IMR-90 (cell line): ENCODE results near the gene CYP27B1. TPM values are rescaled to one million over a fixed set of nuclear protein-coding genes. Genes with fewer than 3 reads are reported as not detected.

ENCODE experiments used
- ATAC-seq: fragments of 200-7000 bp; cut with Tn5 transposase; 2 replicates; pipeline ENCODE4 v1.9.1; 2020; ENCODE audit warnings: low read depth, mild to moderate bottlenecking, moderate library complexity
- BruUV-seq: library from RNA; stranded (reverse); fragments of 400-500 nt; replicated peaks from 2 replicates; lab custom pipeline; 2021; lab: Mats Ljungman, UMichigan
- CTCF ChIA-PET: fragments of 300-600 bp; formaldehyde crosslinking; extraction: SDS; loops from one replicate; lab custom pipeline; 2021; ENCODE audit warnings: antibody characterized with exemption; lab: Yijun Ruan, JAX
- POLR2A ChIA-PET: fragments of 300-600 bp; sonication (Branson Sonifier 250); formaldehyde crosslinking; loops from one replicate; lab custom pipeline; 2022; ENCODE audit warnings: antibody characterized with exemption; ENCODE audit not compliant: unreplicated experiment; lab: Charles Lee
- DNase-seq: peaks from one replicate; pipeline ENCODE4 v3.0.0; 2013
- H2AFZ ChIP-seq: replicated peaks from 2 replicates; pipeline ENCODE3; 2013; ENCODE audit warnings: low read length, mild to moderate bottlenecking; ENCODE audit not compliant: poor library complexity
- H2AK5ac ChIP-seq: 2 replicates; pipeline ENCODE4 v1.6.1; 2013; ENCODE audit warnings: low read depth, low read length, inconsistent platforms
- H2AK9ac ChIP-seq: replicated peaks from 2 replicates; pipeline ENCODE3; 2013; ENCODE audit warnings: mild to moderate bottlenecking, low read depth, low read length, moderate library complexity; ENCODE audit not compliant: poor library complexity
- H2BK120ac ChIP-seq: 2 replicates; pipeline ENCODE4 v1.6.1; 2013; ENCODE audit warnings: low read depth, low read length, inconsistent platforms
- H2BK15ac ChIP-seq: 3 replicates; pipeline ENCODE4 v1.6.1; 2013; ENCODE audit warnings: low read depth, low read length, inconsistent platforms
- H2BK20ac ChIP-seq: 2 replicates; pipeline ENCODE4 v1.6.1; 2013; ENCODE audit warnings: low read depth, mild to moderate bottlenecking, inconsistent platforms, low read length, moderate library complexity
- H2BK5ac ChIP-seq: 2 replicates; pipeline ENCODE4 v1.6.1; 2013; ENCODE audit warnings: mild to moderate bottlenecking, low read depth, low read length, inconsistent platforms; ENCODE audit not compliant: poor library complexity, severe bottlenecking
- H3K14ac ChIP-seq: replicated peaks from 2 replicates; pipeline ENCODE4 v1.6.1; 2013; ENCODE audit warnings: low read depth, low read length, inconsistent platforms
- H3K18ac ChIP-seq: 2 replicates; pipeline ENCODE4 v1.6.1; 2013; ENCODE audit warnings: low read depth, low read length, control low read depth
- H3K23ac ChIP-seq: 2 replicates; pipeline ENCODE4 v1.6.1; 2013; ENCODE audit warnings: low read depth, low read length, inconsistent platforms
- H3K27ac ChIP-seq: 2 replicates; pipeline ENCODE4 v1.5.1; 2013; ENCODE audit warnings: mild to moderate bottlenecking, control low read depth, low read length; ENCODE audit not compliant: insufficient read depth
- H3K27me3 ChIP-seq: 2 replicates; pipeline ENCODE4 v1.6.1; 2013; ENCODE audit warnings: low read length; ENCODE audit not compliant: control insufficient read depth, insufficient read depth
- H3K36me3 ChIP-seq: 2 replicates; pipeline ENCODE4 v1.6.1; 2013; ENCODE audit warnings: low read length, mixed read lengths; ENCODE audit not compliant: control insufficient read depth, insufficient read depth
- H3K4ac ChIP-seq: 2 replicates; pipeline ENCODE4 v1.6.1; 2013; ENCODE audit warnings: low read depth, low read length, inconsistent platforms
- H3K4me1 ChIP-seq: 2 replicates; pipeline ENCODE4 v1.6.1; 2013; ENCODE audit warnings: low read length, mixed read lengths; ENCODE audit not compliant: control insufficient read depth, insufficient read depth
- H3K4me2 ChIP-seq: 2 replicates; pipeline ENCODE4 v1.6.1; 2013; ENCODE audit warnings: low read depth, mild to moderate bottlenecking, control low read depth, low read length, moderate library complexity
- H3K4me3 ChIP-seq: 2 replicates; pipeline ENCODE4 v1.5.1; 2013; ENCODE audit warnings: low read depth, mild to moderate bottlenecking, control low read depth, low read length, moderate library complexity; ENCODE audit not compliant: insufficient read depth
- H3K56ac ChIP-seq: 2 replicates; pipeline ENCODE4 v1.6.1; 2013; ENCODE audit warnings: low read length, inconsistent platforms; ENCODE audit not compliant: insufficient read depth; ENCODE audit errors: extremely low read depth
- H3K79me1 ChIP-seq, 2 experiments: 2 replicates each; pipeline ENCODE4 v1.6.1; 2013; ENCODE audit warnings: low read length in 2 of 2, inconsistent platforms in 1 of 2, low read depth in 1 of 2
- H3K9ac ChIP-seq: 2 replicates; pipeline ENCODE4 v1.6.1; 2013; ENCODE audit warnings: low read depth, low read length, control low read depth
- H3K9me1 ChIP-seq: 2 replicates; pipeline ENCODE4 v1.6.1; 2013; ENCODE audit warnings: low read length, inconsistent platforms; ENCODE audit not compliant: insufficient read depth
- H3K9me3 ChIP-seq: 2 replicates; pipeline ENCODE4 v1.6.1; 2013; ENCODE audit warnings: low read length; ENCODE audit not compliant: control insufficient read depth, insufficient read depth
- H4K20me1 ChIP-seq: 2 replicates; pipeline ENCODE4 v1.6.1; 2013; ENCODE audit warnings: low read length, inconsistent platforms; ENCODE audit not compliant: insufficient read depth
- H4K5ac ChIP-seq: 2 replicates; pipeline ENCODE4 v1.6.1; 2013; ENCODE audit warnings: mild to moderate bottlenecking, low read depth, low read length, control low read depth
- H4K8ac ChIP-seq, 2 experiments: 2 replicates each; pipeline ENCODE4 v1.6.1; 2013; ENCODE audit warnings: low read depth in 2 of 2, low read length in 2 of 2, control low read depth in 1 of 2, inconsistent platforms in 1 of 2
- H4K91ac ChIP-seq: 2 replicates; pipeline ENCODE4 v1.6.1; 2013; ENCODE audit warnings: low read depth, low read length, inconsistent platforms; ENCODE audit not compliant: insufficient read depth
- BHLHE40 ChIP-seq: fragments of 150-350 bp; IDR thresholded peaks from 2 replicates; pipeline ENCODE4 v1.6.1; 2016; ENCODE audit warnings: mild to moderate bottlenecking, low read depth, low read length
- CEBPB ChIP-seq: IDR thresholded peaks from 2 replicates; pipeline ENCODE4 v1.6.1; 2012; ENCODE audit warnings: low read depth, low read length, improper control_type of control experiment
- CHD1 ChIP-seq: IDR thresholded peaks from 2 replicates; pipeline ENCODE4 v1.6.1; 2012; ENCODE audit warnings: low read depth, low read length, improper control_type of control experiment
- FOS ChIP-seq: fragments of 150-350 bp; IDR thresholded peaks from 2 replicates; pipeline ENCODE4 v1.6.1; 2016; ENCODE audit warnings: low read depth, low read length
- MAFK ChIP-seq: IDR thresholded peaks from 2 replicates; pipeline ENCODE4 v1.6.1; 2012; ENCODE audit warnings: low read depth, low read length, improper control_type of control experiment
- MAZ ChIP-seq: IDR thresholded peaks from 2 replicates; pipeline ENCODE4 v1.6.1; 2012; ENCODE audit warnings: low read depth, mild to moderate bottlenecking, low read length, improper control_type of control experiment, moderate library complexity, borderline replicate concordance
- MXI1 ChIP-seq: IDR thresholded peaks from 2 replicates; pipeline ENCODE4 v1.6.1; 2012; ENCODE audit warnings: low read depth, mild to moderate bottlenecking, low read length, moderate library complexity, borderline replicate concordance
- NFE2L2 ChIP-seq: fragments of 150-350 bp; IDR thresholded peaks from 2 replicates; pipeline ENCODE4 v1.6.1; 2016; ENCODE audit warnings: low read depth, mild to moderate bottlenecking, low read length
- POLR2A ChIP-seq: IDR thresholded peaks from 2 replicates; pipeline ENCODE4 v1.6.1; 2012; ENCODE audit warnings: mild to moderate bottlenecking, low read depth, low read length
- RAD21 ChIP-seq: IDR thresholded peaks from 2 replicates; pipeline ENCODE4 v1.6.1; 2012; ENCODE audit warnings: low read length, improper control_type of control experiment
- RCOR1 ChIP-seq: IDR thresholded peaks from 2 replicates; pipeline ENCODE4 v1.6.1; 2012; ENCODE audit warnings: mild to moderate bottlenecking, low read length, improper control_type of control experiment; ENCODE audit not compliant: insufficient replicate concordance
- RFX5 ChIP-seq: IDR thresholded peaks from 2 replicates; pipeline ENCODE4 v1.8.0; 2012; ENCODE audit warnings: low read depth, mild to moderate bottlenecking, low read length, moderate library complexity
- SMC3 ChIP-seq: fragments of 150-350 bp; IDR thresholded peaks from 2 replicates; pipeline ENCODE4 v1.6.1; 2016; ENCODE audit warnings: low read depth, mild to moderate bottlenecking, antibody characterized with exemption, low read length, moderate library complexity
- WGBS, 2 experiments: methylation state at CpG; one replicate each; pipeline versions ENCODE4 v1.1.5 to v1.1.7; 2013; ENCODE audit warnings: missing lambda C conversion rate in 2 of 2; ENCODE audit not compliant: insufficient read length in 1 of 2; ENCODE audit errors: extremely low coverage in 2 of 2; 5-methylcytosine and 5-hydroxymethylcytosine counted together
- dilution Hi-C: fragments of 300-500 bp; cut with HindIII; formaldehyde crosslinking; loops from one replicate; pipeline ENCODE4 v1.14.3; 2018; ENCODE audit warnings: low sequenced_read_pairs; ENCODE audit not compliant: unreplicated experiment
- in situ Hi-C: fragments of 300-500 bp; cut with MboI; formaldehyde crosslinking; loops from 3 replicates; pipeline ENCODE4 v1.14.3; 2019; ENCODE audit warnings: low sequenced_read_pairs, inconsistent platforms, mixed read lengths
- intact Hi-C: fragments of 100-400 bp; cut with micrococcal nuclease; formaldehyde crosslinking; loops from 2 replicates; pipeline ENCODE4 v1.10.0; 2022
- polyA plus RNA-seq, 3 experiments: library from polyadenylated mRNA; depleted of rRNA; stranded (reverse); fragments of >200 nt; gene quantifications; 2 replicates each; pipeline ENCODE4 v1.2.3, GENCODE V29; 2012; ENCODE audit warnings: low replicate concordance in 1 of 3
- total RNA-seq: library from RNA; depleted of rRNA; stranded (reverse); fragments of >200 nt; gene quantifications from 2 replicates; pipeline ENCODE4 v1.2.3, GENCODE V29; 2012
- TF ChIP-seq, protein P1 (sequence below): fragments of 150-350 bp; IDR thresholded peaks from 2 replicates; pipeline ENCODE4 v1.6.1; 2016; ENCODE audit warnings: low read depth, mild to moderate bottlenecking, low read length, moderate library complexity, borderline replicate concordance
- TF ChIP-seq, protein P2 (sequence below): fragments of 150-350 bp; IDR thresholded peaks from 2 replicates; pipeline ENCODE4 v1.6.1; 2017; ENCODE audit warnings: mild to moderate bottlenecking, antibody characterized with exemption, low read length, low read depth

The CYP27B1 gene
- total and polyA plus RNA-seq, 2 of the 4 experiments (the other 2 are of a cell fraction) = 0.36 to 1.3 TPM

DNA sequence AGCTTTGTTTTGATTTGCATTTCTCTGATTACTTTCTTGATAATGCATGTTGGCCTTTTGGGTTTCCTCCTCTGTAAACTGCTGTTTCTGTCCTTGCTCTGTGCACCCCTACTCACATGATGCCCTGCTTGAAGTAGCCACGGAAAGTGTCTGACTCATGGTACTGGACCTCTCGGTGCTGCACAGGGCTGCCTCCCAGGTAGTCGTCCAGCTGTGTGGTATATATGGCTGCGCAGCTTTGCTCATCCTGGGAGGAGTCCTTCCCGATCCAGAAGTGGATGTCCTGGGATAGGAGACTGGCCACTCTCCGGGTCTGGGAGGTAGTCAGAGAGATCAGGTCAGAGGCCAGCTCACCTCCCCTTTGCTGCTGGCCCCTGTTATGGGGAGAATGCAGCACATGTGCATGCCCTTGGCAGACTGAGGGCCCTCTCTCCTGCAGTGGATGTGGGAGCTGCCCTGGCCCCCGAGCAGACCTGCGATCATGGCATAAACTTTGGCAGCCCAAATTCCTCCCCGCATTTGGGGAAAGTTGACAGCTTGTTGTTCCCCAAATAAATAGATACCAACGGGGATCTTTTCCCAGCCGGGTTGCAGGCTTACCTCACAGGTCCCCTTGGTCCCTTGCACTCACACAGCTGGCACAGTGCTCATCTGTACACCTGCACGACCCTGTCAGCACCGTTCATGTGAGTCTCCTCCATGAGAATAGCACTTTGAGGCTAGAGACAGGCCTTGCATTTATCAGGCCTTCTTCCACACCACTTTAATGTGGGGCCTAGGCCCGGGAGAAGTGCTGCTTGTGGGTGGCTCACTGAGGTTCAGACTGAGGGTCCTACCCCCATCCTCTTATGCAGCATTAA is 46.5 kb upstream of the CYP27B1 start:
- intact Hi-C loops (no loop called here), in situ Hi-C loops (no loop called here), dilution Hi-C loops (no loop called here)
- H2BK15ac ChIP-seq = no peak overlapping the region
- ChIA-PET CTCF (interaction anchor here (1.6 kb wide), 1 partner anchor 84 kb away, joined by 4 read pairs; no protein-coding TSS in a partner anchor), POLR2A (interaction anchor here (0.5 kb wide), 1 partner anchor 8 kb away, joined by 3 read pairs; no protein-coding TSS in a partner anchor)
- no peak overlapping the region for H3K27ac ChIP-seq
- no peak overlapping the region for H3K4ac ChIP-seq
- peaks cover 3% of the 10 kb centered on the region; the same call in 1 of the 2 replicates for H3K4me1 ChIP-seq
- no peak overlapping the region for H2BK5ac ChIP-seq
- no peak overlapping the region for H2BK20ac ChIP-seq
- peaks cover 17% of the 10 kb centered on the region for H3K9me1 ChIP-seq
- H3K9me3 ChIP-seq = no peaks in the 10 kb centered on the region
- ATAC-seq (peak; percentile 10; the same call in 1 of the 2 replicates), DNase-seq (no peak)
- no peak overlapping the region for H4K8ac ChIP-seq
- no peaks in the 10 kb centered on the region for H3K27me3 ChIP-seq
- H3K18ac ChIP-seq = no peak overlapping the region
- WGBS, 2 experiments = 79% methylated on average over 2 of the region's 14 CpGs; no CpG with 5 or more reads in 1 of the 2 experiments
- peaks cover 31% of the 10 kb centered on the region for H3K36me3 ChIP-seq
- no peaks in the 10 kb centered on the region for H3K79me1 ChIP-seq
- H3K14ac ChIP-seq = no peak overlapping the region
- peak overlapping the region; percentile 52 for H2AFZ ChIP-seq
- no peak overlapping the region for H3K56ac ChIP-seq
- H2AK5ac ChIP-seq = no peak overlapping the region
- no peak overlapping the region for H3K23ac ChIP-seq
- no peak overlapping the region for H2BK120ac ChIP-seq
- no peak overlapping the region for H4K5ac ChIP-seq
- H4K20me1 ChIP-seq = no peaks in the 10 kb centered on the region; the same call in 1 of the 2 replicates
- no peak overlapping the region for H2AK9ac ChIP-seq
- no TSS peak for BruUV-seq
- H3K9ac ChIP-seq = no peak overlapping the region
- H4K91ac ChIP-seq = no peak overlapping the region; the same call in 1 of the 2 replicates
- no peak overlapping the region for H3K4me2 ChIP-seq
- H3K4me3 ChIP-seq = no peak overlapping the region
- TF ChIP-seq MAFK (no peak), SMC3 (no peak), FOS (no peak), MXI1 (no peak), RAD21 (no peak), MAZ (no peak), POLR2A (no peak), RCOR1 (no peak), NFE2L2 (no peak), RFX5 (no peak), BHLHE40 (no peak), CEBPB (no peak), CHD1 (no peak)
- TF ChIP-seq, protein P1, sequence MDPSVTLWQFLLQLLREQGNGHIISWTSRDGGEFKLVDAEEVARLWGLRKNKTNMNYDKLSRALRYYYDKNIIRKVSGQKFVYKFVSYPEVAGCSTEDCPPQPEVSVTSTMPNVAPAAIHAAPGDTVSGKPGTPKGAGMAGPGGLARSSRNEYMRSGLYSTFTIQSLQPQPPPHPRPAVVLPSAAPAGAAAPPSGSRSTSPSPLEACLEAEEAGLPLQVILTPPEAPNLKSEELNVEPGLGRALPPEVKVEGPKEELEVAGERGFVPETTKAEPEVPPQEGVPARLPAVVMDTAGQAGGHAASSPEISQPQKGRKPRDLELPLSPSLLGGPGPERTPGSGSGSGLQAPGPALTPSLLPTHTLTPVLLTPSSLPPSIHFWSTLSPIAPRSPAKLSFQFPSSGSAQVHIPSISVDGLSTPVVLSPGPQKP = no peak
- TF ChIP-seq, protein P2, sequence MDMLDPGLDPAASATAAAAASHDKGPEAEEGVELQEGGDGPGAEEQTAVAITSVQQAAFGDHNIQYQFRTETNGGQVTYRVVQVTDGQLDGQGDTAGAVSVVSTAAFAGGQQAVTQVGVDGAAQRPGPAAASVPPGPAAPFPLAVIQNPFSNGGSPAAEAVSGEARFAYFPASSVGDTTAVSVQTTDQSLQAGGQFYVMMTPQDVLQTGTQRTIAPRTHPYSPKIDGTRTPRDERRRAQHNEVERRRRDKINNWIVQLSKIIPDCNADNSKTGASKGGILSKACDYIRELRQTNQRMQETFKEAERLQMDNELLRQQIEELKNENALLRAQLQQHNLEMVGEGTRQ = no peak
